SIG-M5 (cell line): Measurements from ENCODE around the gene RPS2.
"Not testable (repeated sequence)": the region's sequence is repeated elsewhere in the genome, so short reads cannot be mapped to it uniquely, and the experiment has no call there.

Experiments used
- DNase-seq: peaks from one replicate; lab custom pipeline; 2025; lab: John Stamatoyannopoulos, UW

The RPS2 gene

GRCh38 chr16:1964506-1965395, at the start of gene RPS2:
Gene RPS2 (minus strand): TSS chr16:1964826. CDS start chr16:1964625, 201 bp downstream.
- peak; percentile 69 for DNase-seq

- DNase-seq, result no peak
Observed at GRCh38 chr16:2013527-2013926, 48.9 kb upstream of the RPS2 start.

- not testable (repeated sequence) for DNase-seq
Observed at GRCh38 chr16:2011726-2012125, 47.1 kb upstream of the RPS2 start.

- DNase-seq, result no peak
Observed at GRCh38 chr16:2009791-2010510, 45.3 kb upstream of the RPS2 start, which contains the start of gene ZNF598. Gene ZNF598 (minus strand): TSS chr16:2009821.

- no peak for DNase-seq
Observed at GRCh38 chr16:2009164-2009711, 44.6 kb upstream of the RPS2 start.

DNA sequence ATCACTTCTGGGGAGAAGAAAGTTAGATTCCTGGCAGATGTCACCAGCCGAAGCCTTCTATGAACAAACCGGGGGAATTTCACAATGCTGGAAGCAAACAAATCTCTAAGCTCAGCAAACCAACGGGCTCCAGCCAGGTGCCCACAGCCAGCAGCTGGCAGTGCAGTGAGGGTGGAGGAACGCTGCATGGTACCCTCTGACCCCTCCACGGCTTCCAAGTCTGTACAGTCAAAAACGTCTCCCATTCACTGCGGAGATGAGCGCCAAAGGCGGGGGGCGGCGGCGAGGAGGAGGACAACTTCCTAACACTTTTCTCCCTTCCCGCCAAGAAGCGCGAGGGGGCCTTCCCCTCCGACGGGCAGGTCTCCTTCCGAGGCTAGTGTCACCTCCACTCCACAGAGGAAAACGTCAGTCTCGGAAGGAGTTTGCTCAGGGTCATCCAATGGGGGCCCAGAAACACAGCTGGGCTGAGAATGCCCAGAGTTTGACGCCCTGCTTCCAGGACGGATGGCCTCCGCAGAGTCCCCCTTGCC, 44.1 kb upstream of the RPS2 start:
- DNase-seq, result no peak

- no peak for DNase-seq
Observed at GRCh38 chr16:2008009-2008526, 43.4 kb upstream of the RPS2 start.

DNA sequence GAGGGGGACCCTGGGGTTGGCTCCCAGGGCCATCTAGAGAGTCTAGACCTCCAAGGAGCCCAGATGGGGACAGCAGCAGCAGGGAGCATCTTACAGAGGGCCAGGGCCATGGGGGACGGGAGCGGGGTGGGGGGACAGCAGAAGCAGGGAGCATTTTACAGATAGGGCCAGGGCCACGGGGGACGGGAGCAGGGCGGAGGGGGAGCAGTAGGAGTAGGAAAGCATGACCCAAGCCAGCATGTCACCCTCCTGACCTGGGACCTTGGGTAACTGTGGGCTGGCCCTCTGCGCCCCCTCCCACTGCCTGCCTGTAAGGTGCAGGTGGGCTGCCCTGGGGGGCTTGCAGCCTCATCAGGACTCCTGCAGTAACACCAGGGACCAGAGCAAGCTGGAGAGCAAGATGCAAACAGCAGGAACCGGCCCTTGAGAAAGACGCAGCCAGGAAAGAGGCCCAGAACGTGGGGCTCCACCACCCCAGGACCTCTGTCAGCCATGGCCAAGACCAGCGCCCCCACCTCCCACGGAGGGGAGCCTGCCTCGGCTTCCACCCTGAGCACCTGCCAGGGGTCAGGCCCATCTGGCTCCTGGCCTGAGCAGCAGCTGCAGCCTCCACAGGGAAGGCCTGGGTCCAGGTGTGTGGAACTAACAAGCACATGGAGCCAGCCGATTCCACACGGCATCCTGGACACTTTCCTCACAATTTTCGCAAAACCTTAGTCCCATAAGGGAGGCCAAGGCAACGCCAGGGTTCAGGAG, 42.6 kb upstream of the RPS2 start:
- no peak for DNase-seq

- no peak for DNase-seq
Observed at GRCh38 chr16:2006317-2006716, 41.7 kb upstream of the RPS2 start.

DNA sequence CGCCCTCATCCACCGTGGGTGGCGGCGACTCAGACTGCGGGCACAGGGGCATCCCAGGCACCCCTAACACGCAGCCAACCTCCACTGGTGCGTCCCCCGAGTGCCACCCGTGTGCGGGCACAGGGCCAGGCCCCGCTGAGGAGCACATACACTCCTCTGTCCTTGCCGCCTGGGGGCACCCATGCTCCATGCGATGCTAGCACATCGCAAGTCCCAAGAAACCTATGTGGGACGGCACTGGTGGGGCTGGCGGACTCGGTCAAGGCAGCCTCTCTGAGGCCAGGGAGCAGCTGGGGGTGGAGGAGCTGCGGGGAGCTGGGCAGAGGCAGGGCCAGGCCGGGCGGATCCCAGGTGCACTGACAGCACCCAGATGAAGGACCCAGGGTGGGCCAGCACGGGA, 41.0 kb upstream of the RPS2 start:
- DNase-seq, result no peak

DNA sequence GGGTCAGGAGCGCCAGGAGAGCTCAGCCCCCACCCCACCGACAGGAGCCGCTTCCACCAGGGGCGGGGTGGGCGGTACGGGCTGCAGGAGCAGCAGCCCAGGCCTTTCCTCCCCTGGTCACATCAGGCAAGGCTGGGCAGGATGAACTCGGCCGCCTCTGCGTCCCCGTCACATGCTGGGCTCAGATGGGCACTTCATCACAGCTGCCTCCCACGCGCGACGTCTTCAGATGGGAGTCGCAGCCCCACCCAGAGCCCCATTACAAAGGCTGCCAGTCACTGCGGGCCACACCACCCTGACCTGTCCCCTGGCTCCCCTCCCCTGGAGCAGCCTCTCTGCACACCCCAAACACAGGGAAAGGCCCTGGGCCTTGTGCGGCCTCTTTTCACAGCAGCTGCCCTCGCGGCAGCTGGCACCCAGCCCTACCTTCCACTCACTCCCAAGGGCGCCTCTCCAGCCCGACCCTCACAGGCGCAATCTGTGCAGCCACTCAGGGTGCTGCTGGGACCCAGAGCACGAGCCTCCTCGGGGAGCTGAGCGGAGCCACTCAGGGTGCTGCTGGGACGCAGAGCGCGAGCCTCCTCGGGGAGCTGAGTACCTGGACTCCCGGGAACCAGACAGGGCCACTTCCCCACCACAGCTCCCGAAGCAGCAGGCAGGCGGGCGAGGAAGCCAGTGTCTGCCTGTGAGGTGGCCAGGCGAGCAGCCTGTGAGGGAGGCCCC, 40.3 kb upstream of the RPS2 start:
- DNase-seq, result no peak

GRCh38 chr16:2003827-2004641, 39.4 kb upstream of the RPS2 start:
- no peak for DNase-seq

DNA sequence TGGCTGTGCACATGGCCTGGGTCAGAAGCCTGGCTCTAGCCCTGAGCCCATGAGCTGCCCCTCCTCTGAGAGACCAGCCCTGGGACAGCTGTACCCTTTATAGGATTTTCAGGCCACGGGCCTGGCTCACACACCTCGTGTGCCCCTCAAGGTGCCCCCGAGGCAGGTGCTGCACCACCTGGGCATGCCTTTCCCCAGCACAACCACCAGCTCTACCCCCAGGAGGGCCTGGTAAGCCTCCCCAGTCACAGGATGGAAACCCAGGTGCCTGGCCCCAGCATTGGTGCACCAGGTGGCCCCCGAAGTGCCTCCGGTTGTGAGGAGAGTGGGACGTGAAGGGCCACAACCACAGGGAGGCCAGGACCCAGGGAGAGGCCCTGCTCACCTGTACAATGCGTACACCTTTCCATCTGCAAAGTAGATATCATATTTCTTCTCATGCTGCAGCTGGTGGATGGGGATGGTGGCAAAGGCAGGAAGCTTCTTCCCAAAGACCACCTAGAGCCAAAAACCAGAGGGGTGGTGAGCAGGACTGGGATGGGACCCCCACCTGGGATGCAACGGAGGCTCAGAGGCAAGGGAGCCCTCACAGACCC, 38.7 kb upstream of the RPS2 start:
- DNase-seq, result no peak

DNA sequence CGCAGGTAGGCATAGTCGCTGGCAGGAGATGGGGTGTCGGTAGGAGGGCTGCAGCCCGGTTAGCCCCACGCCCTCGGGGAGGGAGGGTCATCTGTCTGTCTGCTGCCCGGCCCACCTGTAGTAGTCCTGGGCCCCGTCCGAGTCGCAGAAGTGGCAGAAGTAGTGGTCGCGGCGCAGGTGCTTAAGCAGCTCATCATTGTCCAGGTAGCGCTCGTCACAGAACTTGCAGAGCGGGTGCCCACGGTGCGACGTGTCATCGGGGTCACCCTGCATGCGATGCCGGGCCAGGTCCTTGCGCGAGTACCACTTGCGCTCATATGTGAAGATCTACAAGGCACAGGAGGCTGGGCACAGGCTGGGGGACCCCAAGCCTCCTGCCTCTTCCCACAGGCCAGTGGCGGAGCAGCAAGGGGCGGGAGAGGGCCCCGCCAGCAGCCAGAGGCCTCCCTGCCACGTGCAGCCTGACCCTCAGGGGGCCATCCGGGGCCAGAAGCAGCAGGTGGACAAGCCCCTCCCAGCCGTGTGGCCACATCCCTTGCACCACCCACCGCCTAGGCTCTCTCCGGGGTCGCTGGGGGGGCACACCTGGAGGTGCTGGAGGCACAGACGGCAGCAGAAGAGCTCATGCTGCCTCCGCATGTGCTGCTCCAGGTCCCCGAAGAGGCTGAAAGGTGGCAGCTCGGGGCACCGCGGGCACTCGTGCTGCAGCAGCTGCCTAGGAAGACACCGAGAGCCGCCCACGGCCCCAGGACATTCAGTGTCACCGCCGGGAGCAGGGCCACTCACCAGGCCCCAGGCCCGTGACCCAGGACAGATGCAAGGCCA, 38.0 kb upstream of the RPS2 start:
- no peak for DNase-seq

DNA sequence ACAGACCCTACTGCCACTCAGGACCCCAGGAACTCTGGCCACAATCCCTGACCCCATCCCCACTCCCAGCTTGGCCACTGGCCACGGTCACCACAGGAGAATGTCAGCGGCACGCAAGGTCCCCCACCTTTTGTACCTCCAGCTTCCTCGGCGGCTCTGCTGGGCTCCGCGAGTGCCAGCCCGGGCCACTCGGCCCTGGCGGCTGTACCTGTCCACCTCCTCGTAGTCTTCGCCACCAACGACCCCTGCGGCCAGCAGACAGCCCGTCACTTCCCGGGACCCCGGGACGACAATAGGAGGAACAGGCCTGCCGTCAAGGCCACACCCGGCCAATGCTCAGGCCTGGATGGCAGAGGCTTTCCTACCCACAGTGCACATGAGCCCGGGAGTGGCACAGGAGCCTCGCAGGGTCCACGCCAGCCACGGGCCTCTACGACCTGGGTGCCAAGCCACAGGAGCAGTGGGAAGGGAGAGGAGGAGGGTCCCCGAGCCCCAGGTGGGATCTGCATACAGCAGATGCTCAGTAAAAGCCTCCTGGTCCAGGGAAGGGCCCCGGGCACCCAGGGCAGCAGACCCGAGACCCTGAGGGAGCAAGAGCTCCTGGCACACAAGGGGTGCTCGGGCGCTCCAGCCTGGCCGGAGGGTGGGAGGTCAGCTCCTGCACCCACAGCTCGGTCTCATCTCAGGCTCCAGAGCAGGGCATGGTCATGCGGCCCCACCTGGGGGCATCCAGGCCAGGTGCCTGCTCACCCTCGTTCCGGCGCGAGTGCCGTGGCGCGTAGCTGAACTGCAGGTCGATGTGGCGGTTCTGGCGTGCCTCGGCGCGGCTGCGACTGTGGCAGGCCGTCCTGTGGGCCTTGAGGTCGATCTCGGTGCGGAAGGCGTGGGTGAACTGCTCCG, 37.1 kb upstream of the RPS2 start:
- no peak for DNase-seq

- DNase-seq, result no peak
Observed at GRCh38 chr16:2001035-2001434, 36.4 kb upstream of the RPS2 start.

DNA sequence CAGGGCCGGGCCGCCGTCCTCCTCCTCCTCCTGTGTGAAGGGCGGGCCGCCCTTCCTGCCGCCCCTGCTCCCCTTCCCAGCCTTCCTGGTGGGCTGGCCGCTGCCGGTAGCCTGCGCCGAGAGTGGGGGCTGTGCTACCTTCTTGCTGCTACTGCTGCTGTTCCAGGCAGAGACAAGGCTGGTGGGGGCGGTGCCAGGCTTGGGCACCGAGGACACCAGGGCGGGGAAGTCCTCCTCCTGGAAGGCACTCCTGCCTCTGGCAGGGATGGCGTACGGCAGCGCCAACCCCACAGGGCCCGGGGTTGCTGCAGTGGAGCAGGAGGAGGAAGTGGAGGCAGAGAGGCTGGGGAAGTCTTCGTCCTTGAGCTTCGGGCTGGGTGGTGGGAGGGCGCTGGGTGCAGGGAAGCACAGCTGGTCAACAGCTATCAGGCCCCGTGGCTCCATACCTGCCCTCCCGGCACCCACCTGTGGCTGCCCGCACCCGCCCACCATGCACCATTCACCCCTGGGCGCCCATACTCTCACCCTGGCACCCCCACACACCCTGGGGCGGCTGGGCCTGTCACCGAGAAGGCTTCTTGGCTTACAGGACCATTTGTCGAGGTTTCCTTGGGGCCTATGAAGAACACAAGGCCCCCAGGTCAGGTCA, 35.4 kb upstream of the RPS2 start:
- DNase-seq, result no peak
